ENCODE results near the gene TPR.
"Not testable (repeated sequence)": the region's sequence is repeated elsewhere in the genome, so short reads cannot be mapped to it uniquely, and the experiment has no call there.

Gene TPR

DNA sequence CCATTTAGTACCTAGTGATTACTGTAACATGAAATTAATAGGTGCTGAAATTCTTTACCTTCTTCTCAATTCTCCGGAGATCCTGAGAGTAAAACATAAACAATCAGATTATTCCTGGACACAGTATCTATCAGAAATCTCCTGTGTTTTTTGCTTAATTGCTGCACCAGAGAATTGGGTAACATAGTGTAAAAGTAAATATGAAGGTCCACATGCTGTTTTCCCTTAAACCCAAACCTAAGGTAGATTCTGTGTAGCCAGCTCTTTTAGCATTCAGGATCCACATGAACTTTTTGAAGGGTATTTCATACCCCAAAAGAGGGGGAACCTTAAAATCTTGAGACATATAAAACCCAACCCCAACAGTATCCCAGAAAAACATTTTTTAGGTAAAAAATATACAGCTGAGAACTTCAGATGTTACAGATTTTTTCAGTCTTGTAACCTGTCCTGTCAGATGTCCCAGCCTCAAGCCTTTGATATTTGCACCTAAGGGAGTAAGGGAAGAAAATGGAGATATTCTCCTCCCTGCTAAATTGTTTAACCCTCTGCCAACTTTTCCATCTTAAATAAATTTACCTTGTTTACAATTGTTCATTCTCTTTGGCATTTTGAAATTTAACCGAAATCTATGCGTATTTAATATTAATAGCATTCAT, 11.8 kb upstream of the TPR start:
- no peak overlapping the region for H3K4me3 ChIP-seq (replicated peaks in 1 of 2; ENCODE audit: low read depth in 2 of 2, low read length in 2 of 2)
- no peak for TF ChIP-seq CTCF (IDR thresholded peaks at IDR 0.05; ENCODE audit: low read depth, low read length)
- DNase-seq (ENCODE audit: low read depth in 2 of 2), result no peak

DNA sequence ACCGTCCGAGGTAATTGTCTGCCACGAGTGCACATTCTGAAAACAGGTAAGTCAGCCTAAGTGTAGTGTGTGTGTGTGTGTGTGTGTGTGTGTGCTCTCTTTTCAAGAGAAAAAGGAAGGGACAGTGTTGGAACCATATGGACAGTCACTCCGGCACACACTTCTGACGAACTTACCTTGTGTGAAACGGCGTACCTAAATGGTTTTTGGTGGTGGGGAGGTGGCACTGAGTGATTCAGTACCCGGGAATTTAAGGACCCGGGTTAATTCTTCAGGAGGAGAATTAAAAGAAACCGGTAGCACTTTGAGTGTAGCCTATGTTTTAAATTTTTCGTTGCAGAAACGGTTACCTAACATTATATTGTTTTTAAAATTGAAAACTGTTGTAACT, 871 bp upstream of the TPR start:
- no peak for TF ChIP-seq CTCF (IDR thresholded peaks at IDR 0.05; ENCODE audit: low read depth, low read length)
- DNase-seq (ENCODE audit: low read depth in 2 of 2), result no peak
- H3K4me3 ChIP-seq (replicated peaks in 1 of 2; ENCODE audit: low read depth in 2 of 2, low read length in 2 of 2), result peak overlapping the region; percentile 85 to 90

GRCh38 chr1:186374303-186375151, 526 bp downstream of the TPR start:
- DNase-seq (ENCODE audit: low read depth in 2 of 2), result peak; percentile 18 to 40
- peak overlapping the region; percentile 85 to 90 for H3K4me3 ChIP-seq (replicated peaks in 1 of 2; ENCODE audit: low read depth in 2 of 2, low read length in 2 of 2)
- TF ChIP-seq CTCF (IDR thresholded peaks at IDR 0.05; ENCODE audit: low read depth, low read length), result no peak

GRCh38 chr1:186347837-186348691, 27.0 kb downstream of the TPR start:
- not testable (repeated sequence) for H3K4me3 ChIP-seq (replicated peaks in 1 of 2; ENCODE audit: low read depth in 2 of 2, low read length in 2 of 2)
- peak in 1 of 2 donors; percentile 2 for DNase-seq (ENCODE audit: low read depth in 2 of 2)

DNA sequence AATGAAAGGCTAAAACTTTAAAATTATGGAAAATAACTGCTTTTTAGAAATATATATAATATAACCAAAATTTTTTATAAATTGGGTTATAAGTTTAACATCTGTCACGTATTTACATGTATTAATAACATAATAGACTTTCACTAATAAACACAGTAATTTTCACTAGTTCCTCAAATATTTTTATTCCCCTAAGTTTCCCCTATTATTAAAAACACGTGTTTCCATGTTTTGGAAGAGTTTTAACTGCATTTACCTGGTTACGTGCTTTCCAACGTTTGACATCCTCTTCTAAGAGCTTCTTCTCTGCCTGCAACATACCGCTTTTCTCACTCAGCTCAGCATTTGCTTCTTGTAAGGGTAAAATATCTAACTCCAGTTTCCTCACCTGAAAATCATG, 34.3 kb downstream of the TPR start:
- no peak for DNase-seq (ENCODE audit: low read depth in 2 of 2)
- TF ChIP-seq CTCF (IDR thresholded peaks at IDR 0.05; ENCODE audit: low read depth, low read length), result no peak
- no peak overlapping the region for H3K4me3 ChIP-seq (replicated peaks in 1 of 2; ENCODE audit: low read depth in 2 of 2, low read length in 2 of 2)

DNA sequence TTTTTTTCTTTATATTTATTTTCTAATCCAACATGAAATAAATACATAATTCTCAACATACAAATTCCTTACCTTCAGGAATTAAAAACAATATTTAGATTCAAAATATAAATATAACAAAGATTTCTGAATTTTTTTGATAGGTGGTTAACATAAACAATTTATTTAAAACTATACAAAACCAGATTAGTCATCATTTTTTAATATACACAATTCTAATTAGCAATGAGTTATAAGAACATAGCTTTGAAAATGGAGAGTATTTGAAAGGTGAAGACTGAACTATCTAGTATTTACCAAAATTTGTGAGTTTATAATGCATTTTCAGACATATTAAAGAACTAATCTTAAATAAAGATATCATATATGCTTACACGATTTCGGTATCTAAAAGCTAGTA, 37.5 kb downstream of the TPR start:
- TF ChIP-seq CTCF (IDR thresholded peaks at IDR 0.05; ENCODE audit: low read depth, low read length), result no peak
- H3K4me3 ChIP-seq (replicated peaks in 1 of 2; ENCODE audit: low read depth in 2 of 2, low read length in 2 of 2), result no peak overlapping the region
- no peak for DNase-seq (ENCODE audit: low read depth in 2 of 2)

DNA sequence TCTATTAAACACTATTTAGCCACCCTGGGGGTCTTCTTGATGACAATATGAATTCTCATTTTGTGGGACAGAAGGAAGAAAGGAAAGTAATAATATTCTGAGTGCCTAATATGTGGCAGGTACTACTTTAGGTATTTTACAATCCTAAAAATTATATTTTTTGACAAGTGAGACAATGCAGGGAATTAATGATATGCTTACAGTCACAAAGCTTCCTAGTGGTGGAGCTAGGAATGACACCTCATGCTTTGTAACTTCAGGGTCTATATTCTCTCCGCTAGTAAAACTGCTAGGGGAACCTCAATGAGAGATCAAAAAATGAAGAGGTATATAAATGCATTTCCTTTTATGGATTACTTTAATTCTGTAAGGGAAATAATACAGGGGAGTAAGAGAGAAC, 44.3 kb downstream of the TPR start:
- peak in 1 of 2 donors; percentile 10 for DNase-seq (ENCODE audit: low read depth in 2 of 2)
- TF ChIP-seq CTCF (IDR thresholded peaks at IDR 0.05; ENCODE audit: low read depth, low read length), result peak; percentile 50
- no peak overlapping the region for H3K4me3 ChIP-seq (replicated peaks in 1 of 2; ENCODE audit: low read depth in 2 of 2, low read length in 2 of 2)
